NT2/D1 (cell line): ENCODE data around the gene MAGEA1.
"Not testable (repeated sequence)": the region's sequence is repeated elsewhere in the genome, so short reads cannot be mapped to it uniquely, and the experiment has no call there.

Experiments used
- DNase-seq: peaks from one replicate; pipeline ENCODE4 v3.0.0-alpha.2; 2011; ENCODE audit warnings: low read depth, low spot score
- H3K27me3 ChIP-seq: 2 replicates; pipeline ENCODE4 v1.6.0; 2011; ENCODE audit warnings: mild to moderate bottlenecking; ENCODE audit not compliant: insufficient read length, insufficient read depth
- H3K36me3 ChIP-seq: 2 replicates; pipeline ENCODE4 v1.6.1; 2011; ENCODE audit warnings: mild to moderate bottlenecking, low read length, mixed read lengths; ENCODE audit not compliant: insufficient read depth, insufficient read length
- H3K4me1 ChIP-seq: 2 replicates; pipeline ENCODE4 v1.5.1; 2011; ENCODE audit not compliant: insufficient read depth, insufficient read length
- H3K4me3 ChIP-seq: 2 replicates; pipeline ENCODE4 v1.5.1; 2011; ENCODE audit warnings: low read depth; ENCODE audit not compliant: insufficient read length
- H3K9ac ChIP-seq: 2 replicates; pipeline ENCODE4 v1.6.0; 2011; ENCODE audit warnings: low read depth; ENCODE audit not compliant: insufficient read length
- H3K9me3 ChIP-seq: 2 replicates; pipeline ENCODE4 v1.5.1; 2011; ENCODE audit warnings: mild to moderate bottlenecking, low read length; ENCODE audit not compliant: insufficient read depth
- SUZ12 ChIP-seq: IDR thresholded peaks from 2 replicates; pipeline ENCODE4 v1.6.1; 2011; ENCODE audit not compliant: insufficient read length, insufficient read depth; ENCODE audit errors: extremely low read depth
- YY1 ChIP-seq: IDR thresholded peaks from 2 replicates; pipeline ENCODE4 v1.6.1; 2011; ENCODE audit not compliant: insufficient read length, insufficient read depth
- ZNF274 ChIP-seq: IDR thresholded peaks from 2 replicates; pipeline ENCODE4 v1.6.1; 2011; ENCODE audit warnings: mild to moderate bottlenecking, low read depth, low read length

The MAGEA1 gene, protein sequence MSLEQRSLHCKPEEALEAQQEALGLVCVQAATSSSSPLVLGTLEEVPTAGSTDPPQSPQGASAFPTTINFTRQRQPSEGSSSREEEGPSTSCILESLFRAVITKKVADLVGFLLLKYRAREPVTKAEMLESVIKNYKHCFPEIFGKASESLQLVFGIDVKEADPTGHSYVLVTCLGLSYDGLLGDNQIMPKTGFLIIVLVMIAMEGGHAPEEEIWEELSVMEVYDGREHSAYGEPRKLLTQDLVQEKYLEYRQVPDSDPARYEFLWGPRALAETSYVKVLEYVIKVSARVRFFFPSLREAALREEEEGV

GRCh38 chrX:153179131-153179530 is at the start of gene MAGEA1:
MAGEA1 (plus strand) TSS chrX:153179284; CDS start chrX:153182390, 3,106 bp downstream.
- no peak within 1 kb of the TSS for H3K9ac ChIP-seq
- no peaks in the 10 kb centered on the region for H3K36me3 ChIP-seq
- no peaks in the 10 kb centered on the region for H3K27me3 ChIP-seq
- no peak for TF ChIP-seq SUZ12
- no peak for TF ChIP-seq ZNF274
- no peak for TF ChIP-seq YY1
- H3K9me3 ChIP-seq = no peaks in the 10 kb centered on the region
- H3K4me1 ChIP-seq = no peaks in the 10 kb centered on the region
- no peak within 1 kb of the TSS for H3K4me3 ChIP-seq
- DNase-seq = no peak

DNA sequence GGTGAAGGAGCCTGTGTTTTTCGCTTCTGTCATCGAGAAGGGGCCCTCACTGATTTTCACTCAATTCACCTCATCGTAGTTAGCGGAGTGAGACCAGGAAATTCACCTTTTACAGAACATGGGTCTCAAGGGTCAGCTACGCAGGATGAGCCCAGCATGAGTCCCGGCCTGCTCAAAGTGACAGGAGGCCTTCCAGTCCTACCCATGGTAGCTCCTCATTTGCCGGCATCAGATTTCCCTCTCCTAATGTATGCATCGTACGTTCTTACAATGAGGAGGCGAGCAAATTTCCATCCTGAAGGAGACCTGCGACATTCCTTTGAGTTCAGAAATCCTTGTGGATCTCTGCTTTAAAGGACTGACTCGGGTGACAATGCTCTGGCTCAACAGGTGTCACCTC is 46.2 kb upstream of the MAGEA1 start:
- DNase-seq, H3K36me3 ChIP-seq, H3K9me3 ChIP-seq: not testable (repeated sequence)

DNA sequence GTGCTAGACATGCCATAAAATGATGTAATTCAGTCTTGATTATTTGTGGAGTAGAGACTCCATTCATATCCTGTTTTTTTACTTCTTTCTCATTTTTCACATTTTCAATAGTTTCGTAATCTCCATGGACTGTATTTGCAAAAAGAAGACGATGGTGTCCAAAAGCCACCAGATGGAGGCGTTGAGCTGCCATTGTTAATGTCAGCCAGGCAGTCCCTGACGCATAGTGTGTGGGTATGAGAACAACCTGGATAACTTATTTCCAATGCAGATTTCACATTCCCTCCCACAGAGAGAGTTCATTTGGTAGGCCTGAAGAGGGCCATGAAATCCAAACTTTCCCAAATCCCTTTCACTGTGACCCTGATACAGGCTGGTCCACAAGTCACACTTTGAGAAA is 40.0 kb upstream of the MAGEA1 start:
- not testable (repeated sequence) for DNase-seq, H3K4me3 ChIP-seq, H3K27me3 ChIP-seq, H3K4me1 ChIP-seq, H3K9me3 ChIP-seq, H3K36me3 ChIP-seq, H3K9ac ChIP-seq

More for the DNA sequence above, 46.2 kb upstream of the MAGEA1 start:
- not testable (repeated sequence) for H3K27me3 ChIP-seq, H3K4me1 ChIP-seq, H3K4me3 ChIP-seq, H3K9ac ChIP-seq

DNA sequence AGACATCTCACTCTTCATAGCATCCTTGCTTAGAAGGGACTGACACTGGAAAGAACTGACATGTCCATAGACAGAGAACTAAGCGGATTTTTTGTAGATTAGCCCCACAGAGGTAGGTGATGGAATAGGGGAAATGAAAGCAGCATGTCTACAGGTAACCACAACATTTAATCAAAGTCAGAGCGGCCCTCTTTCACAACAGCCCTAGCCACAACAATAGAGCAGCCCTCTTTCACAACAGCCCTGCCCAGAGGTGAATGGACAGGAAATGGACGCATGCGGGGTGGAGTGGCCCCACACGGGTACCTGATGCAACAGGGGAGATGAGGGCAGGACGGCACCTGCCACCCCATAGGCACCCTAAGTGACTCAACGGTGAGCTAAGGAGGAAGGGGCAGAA is 32.8 kb upstream of the MAGEA1 start:
- H3K27me3 ChIP-seq, H3K36me3 ChIP-seq, DNase-seq, H3K9ac ChIP-seq, H3K9me3 ChIP-seq, H3K4me3 ChIP-seq, H3K4me1 ChIP-seq: not testable (repeated sequence)

DNA sequence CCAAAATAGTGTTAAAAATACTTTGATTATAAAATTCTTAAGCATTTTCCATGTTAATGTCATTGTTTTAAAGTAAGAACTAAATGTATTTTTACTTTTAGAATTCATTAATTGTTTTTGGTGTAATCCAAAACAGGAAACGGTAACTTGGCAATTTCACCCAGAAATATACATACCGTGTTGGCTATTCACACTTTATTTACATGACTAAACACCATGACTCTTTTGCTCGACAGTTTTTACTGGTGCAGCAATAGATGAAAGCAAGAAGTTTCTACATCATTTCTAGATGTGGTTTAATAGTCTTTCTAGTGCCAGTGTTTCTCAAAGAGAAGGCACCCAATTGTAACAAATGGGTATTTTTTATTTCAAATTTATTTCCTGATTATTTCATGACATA is 25.6 kb upstream of the MAGEA1 start:
- TF ChIP-seq ZNF274 (no peak), YY1 (no peak), SUZ12 (no peak)
- no peaks in the 10 kb centered on the region for H3K9me3 ChIP-seq
- H3K36me3 ChIP-seq = no peaks in the 10 kb centered on the region
- H3K4me1 ChIP-seq = no peaks in the 10 kb centered on the region
- H3K9ac ChIP-seq = no peak overlapping the region
- no peaks in the 10 kb centered on the region for H3K27me3 ChIP-seq
- no peak for DNase-seq
- H3K4me3 ChIP-seq = no peak overlapping the region

DNA sequence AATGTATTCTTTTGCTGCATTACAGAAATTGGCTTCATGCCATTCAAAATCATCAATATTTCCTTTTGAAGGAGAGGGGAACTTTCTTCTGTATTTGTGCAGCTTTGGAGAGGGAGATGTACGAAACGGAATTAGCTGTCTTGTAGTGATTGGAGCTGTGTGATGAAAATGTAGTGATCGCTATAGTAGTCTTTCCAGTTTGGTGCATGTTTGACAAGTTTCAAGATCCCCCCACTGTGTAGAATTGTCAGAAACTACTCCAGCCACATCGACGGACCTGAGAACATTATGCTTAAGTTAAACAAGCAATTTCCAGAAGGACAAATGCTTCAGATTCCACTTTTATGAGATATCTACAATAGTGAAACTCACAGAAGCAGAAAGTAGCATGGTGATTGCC is 21.6 kb upstream of the MAGEA1 start:
- no peak overlapping the region for H3K9ac ChIP-seq
- H3K4me1 ChIP-seq = no peaks in the 10 kb centered on the region
- H3K27me3 ChIP-seq = no peaks in the 10 kb centered on the region
- H3K4me3 ChIP-seq = no peak overlapping the region
- TF ChIP-seq YY1 = no peak
- no peak for TF ChIP-seq SUZ12
- no peak for TF ChIP-seq ZNF274
- DNase-seq = no peak
- no peaks in the 10 kb centered on the region for H3K36me3 ChIP-seq
- H3K9me3 ChIP-seq = no peaks in the 10 kb centered on the region

GRCh38 chrX:153158319-153158718 is 20.8 kb upstream of the MAGEA1 start:
- no peaks in the 10 kb centered on the region for H3K27me3 ChIP-seq
- no peak overlapping the region for H3K4me3 ChIP-seq
- DNase-seq = no peak

GRCh38 chrX:153161952-153162351 is 17.1 kb upstream of the MAGEA1 start:
- H3K9ac ChIP-seq = no peak overlapping the region
- no peaks in the 10 kb centered on the region for H3K36me3 ChIP-seq
- no peak overlapping the region for H3K4me3 ChIP-seq
- no peaks in the 10 kb centered on the region for H3K4me1 ChIP-seq
- TF ChIP-seq SUZ12 = no peak
- no peak for TF ChIP-seq ZNF274
- TF ChIP-seq YY1 = no peak
- no peak for DNase-seq
- H3K27me3 ChIP-seq = no peaks in the 10 kb centered on the region
- no peaks in the 10 kb centered on the region for H3K9me3 ChIP-seq

More at GRCh38 chrX:153158319-153158718, 20.8 kb upstream of the MAGEA1 start:
- no peaks in the 10 kb centered on the region for H3K36me3 ChIP-seq
- TF ChIP-seq SUZ12 (no peak), ZNF274 (no peak), YY1 (no peak)
- H3K4me1 ChIP-seq = no peaks in the 10 kb centered on the region
- no peak overlapping the region for H3K9ac ChIP-seq
- no peaks in the 10 kb centered on the region for H3K9me3 ChIP-seq

- no peaks in the 10 kb centered on the region for H3K4me1 ChIP-seq
- no peak overlapping the region for H3K4me3 ChIP-seq
- no peaks in the 10 kb centered on the region for H3K27me3 ChIP-seq
- DNase-seq = no peak
- TF ChIP-seq ZNF274 (no peak), YY1 (no peak), SUZ12 (no peak)
- no peaks in the 10 kb centered on the region for H3K9me3 ChIP-seq
- H3K9ac ChIP-seq = no peak overlapping the region
- H3K36me3 ChIP-seq = no peaks in the 10 kb centered on the region
These were observed 14.4 kb upstream of the MAGEA1 start for GRCh38 chrX:153164733-153165132.

- H3K36me3 ChIP-seq, DNase-seq, H3K9me3 ChIP-seq, H3K4me1 ChIP-seq, H3K4me3 ChIP-seq, H3K27me3 ChIP-seq, H3K9ac ChIP-seq: not testable (repeated sequence)
These were observed 10.7 kb upstream of the MAGEA1 start for GRCh38 chrX:153168423-153168822.
